ENCODE measurements around the gene FARS2.
"Not testable (repeated sequence)": the region's sequence is repeated elsewhere in the genome, so short reads cannot be mapped to it uniquely, and the experiment has no call there.

FARS2 gene

DNA sequence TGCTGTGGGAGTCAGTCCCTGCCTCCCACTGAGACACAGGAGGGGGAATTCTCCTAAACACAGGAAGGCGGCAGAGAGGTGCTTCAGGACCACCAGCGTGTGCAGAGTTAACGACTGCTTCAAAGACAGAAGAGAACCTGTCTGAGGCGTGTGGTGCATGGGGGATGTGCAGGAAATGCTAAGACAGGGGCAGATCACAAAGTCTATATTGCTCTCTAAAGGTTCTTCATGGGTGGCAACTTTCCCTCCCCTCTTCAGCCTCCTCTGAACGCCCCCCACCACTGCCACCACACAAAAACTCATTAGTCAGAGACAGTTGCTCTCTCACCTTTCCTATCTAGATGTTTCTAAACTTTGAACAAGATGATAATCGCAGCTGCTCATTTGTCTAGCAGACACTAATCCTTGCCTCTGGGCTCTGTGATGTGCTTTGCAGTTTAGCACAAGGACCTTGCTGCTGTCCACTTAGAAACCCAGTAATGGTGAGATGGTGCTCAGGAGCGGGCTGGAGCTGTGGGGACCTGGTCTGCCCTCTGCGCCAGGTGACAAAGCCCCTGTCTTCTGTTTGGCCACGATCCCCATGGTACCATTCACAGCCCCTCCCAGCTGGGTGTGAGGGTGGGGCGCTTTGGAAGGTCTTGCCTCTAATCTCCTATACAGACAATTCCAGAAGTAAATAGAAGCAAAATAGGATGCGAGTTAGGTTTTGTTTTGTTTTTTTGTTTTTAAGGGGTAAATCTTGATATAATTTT lies 525.8 kb downstream of the FARS2 start:
- H3K36me3 Mint-ChIP-seq (ENCODE audit: low read depth): no peaks in the 10 kb centered on the region
- H3K4me1 Mint-ChIP-seq (ENCODE audit: low read depth): peaks cover 20% of the 10 kb centered on the region
- H3K27me3 Mint-ChIP-seq: no peaks in the 10 kb centered on the region
- no peaks in the 10 kb centered on the region for H3K9me3 Mint-ChIP-seq
- H3K4me3 Mint-ChIP-seq: no peak overlapping the region
- no peak overlapping the region for H3K27ac Mint-ChIP-seq

DNA sequence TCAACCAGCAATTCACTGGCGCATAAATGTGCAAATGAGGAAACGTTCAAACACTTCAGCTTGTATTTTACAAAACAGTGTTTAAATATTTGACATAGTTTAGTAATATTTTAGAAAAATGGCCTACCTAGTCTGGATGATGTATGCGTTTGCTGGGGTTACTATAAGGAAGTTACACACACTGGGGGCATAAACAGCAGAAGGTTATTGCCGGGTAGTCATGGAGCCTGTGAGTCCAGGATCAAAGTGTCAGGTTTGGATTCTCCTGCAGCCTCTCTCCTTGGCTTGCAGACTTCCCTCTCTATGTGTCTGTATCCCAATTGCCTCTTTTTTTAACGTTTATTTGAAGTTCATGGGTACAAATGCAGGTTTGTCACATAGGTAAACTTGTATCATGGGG lies 528.1 kb downstream of the FARS2 start:
- not testable (repeated sequence) for H3K4me3 Mint-ChIP-seq; H3K36me3 Mint-ChIP-seq (ENCODE audit: low read depth); H3K27me3 Mint-ChIP-seq; H3K9me3 Mint-ChIP-seq; H3K27ac Mint-ChIP-seq
- H3K4me1 Mint-ChIP-seq (ENCODE audit: low read depth): peaks cover 20% of the 10 kb centered on the region

DNA sequence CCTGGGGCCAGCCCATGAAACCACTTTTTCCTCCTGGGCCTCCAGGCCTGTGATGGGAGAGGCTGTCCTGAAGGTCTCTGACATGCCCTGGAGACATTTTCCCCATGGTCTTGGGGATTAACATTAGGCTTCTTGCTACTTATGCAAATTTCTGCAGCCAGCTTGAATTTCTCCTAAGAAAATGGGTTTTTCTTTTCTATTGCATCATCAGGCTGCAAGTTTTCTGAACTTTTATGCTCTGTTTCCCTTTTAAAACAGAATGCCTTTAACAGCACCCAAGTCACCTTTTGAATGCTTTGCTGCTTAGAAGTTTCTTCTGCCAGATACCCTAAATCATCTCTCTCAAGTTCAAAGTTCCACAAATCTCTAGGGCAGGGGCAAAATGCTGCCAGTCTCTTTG lies 535.2 kb downstream of the FARS2 start:
- not testable (repeated sequence) for H3K27me3 Mint-ChIP-seq; H3K4me1 Mint-ChIP-seq (ENCODE audit: low read depth); H3K27ac Mint-ChIP-seq; H3K4me3 Mint-ChIP-seq; H3K36me3 Mint-ChIP-seq (ENCODE audit: low read depth)
- H3K9me3 Mint-ChIP-seq: peaks cover 13% of the 10 kb centered on the region

DNA sequence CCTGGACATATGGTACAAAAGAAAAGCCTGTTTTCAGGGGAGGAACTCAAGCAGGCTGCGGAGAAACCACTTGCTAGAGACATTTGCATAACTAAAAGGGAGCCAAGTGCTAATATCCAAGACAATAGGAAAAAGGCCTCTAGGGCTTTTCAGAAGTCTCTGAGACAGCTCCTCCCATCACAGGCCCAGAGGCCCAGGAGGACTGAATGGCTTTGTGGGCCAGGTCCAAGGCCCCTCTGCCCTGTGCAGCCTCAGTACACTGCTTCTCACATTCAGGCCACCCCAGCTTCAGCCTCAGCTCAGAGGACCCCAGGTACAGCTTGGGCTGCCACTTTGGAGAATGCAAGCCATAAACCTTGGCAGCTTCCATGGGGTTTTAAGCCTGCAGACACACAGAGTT lies 545.1 kb downstream of the FARS2 start:
- not testable (repeated sequence) for H3K27me3 Mint-ChIP-seq; H3K36me3 Mint-ChIP-seq (ENCODE audit: low read depth); H3K4me3 Mint-ChIP-seq; H3K27ac Mint-ChIP-seq; H3K4me1 Mint-ChIP-seq (ENCODE audit: low read depth)
- H3K9me3 Mint-ChIP-seq: peaks cover 17% of the 10 kb centered on the region

DNA sequence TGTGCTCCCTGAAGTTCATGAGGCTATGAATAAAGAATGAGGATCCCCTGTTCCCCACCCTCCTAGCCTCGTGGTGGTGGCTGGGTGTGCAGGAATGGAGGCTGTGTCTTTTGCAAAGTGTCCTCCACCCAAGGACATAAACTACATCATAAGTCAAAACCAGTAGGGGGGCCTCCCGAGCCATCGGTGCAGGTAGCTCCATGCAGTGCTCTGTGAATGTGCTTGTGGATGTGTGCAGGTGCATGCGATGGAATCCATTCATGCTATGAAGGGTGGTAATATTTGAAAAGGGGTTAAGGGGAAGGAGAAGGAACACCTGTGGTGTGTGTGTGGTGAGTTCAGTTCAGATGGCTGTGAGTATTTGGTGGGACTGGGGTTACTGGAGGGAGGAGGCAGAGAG lies 548.1 kb downstream of the FARS2 start:
- peaks cover 17% of the 10 kb centered on the region for H3K9me3 Mint-ChIP-seq
- H3K36me3 Mint-ChIP-seq (ENCODE audit: low read depth): no peaks in the 10 kb centered on the region
- no peak overlapping the region for H3K4me3 Mint-ChIP-seq
- H3K27me3 Mint-ChIP-seq: no peaks in the 10 kb centered on the region
- no peak overlapping the region for H3K27ac Mint-ChIP-seq
- peaks cover 21% of the 10 kb centered on the region for H3K4me1 Mint-ChIP-seq (ENCODE audit: low read depth)

DNA sequence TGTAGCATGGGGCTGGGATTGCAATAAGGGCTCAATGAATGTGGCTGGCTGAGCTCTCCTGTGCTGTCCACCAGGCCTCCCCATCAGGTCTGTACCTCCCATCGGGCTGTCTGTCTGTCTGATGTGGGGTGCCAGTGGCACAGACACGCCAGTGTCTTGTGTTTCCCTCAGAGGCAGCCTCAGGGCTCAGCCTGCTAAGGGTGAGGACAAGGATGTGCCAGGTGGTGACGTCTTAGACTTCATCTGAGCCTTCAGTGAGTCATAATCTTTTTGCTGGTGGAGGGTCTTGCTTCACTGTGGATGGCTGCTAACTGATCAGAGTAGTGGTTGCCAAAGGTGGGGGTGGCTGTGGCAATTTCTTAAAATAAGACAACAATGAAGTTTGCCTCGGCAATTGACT lies 550.7 kb downstream of the FARS2 start:
- no peaks in the 10 kb centered on the region for H3K36me3 Mint-ChIP-seq (ENCODE audit: low read depth)
- no peak overlapping the region for H3K27ac Mint-ChIP-seq
- peaks cover 3% of the 10 kb centered on the region for H3K9me3 Mint-ChIP-seq
- H3K4me3 Mint-ChIP-seq: no peak overlapping the region
- no peaks in the 10 kb centered on the region for H3K27me3 Mint-ChIP-seq
- H3K4me1 Mint-ChIP-seq (ENCODE audit: low read depth): peaks cover 23% of the 10 kb centered on the region

DNA sequence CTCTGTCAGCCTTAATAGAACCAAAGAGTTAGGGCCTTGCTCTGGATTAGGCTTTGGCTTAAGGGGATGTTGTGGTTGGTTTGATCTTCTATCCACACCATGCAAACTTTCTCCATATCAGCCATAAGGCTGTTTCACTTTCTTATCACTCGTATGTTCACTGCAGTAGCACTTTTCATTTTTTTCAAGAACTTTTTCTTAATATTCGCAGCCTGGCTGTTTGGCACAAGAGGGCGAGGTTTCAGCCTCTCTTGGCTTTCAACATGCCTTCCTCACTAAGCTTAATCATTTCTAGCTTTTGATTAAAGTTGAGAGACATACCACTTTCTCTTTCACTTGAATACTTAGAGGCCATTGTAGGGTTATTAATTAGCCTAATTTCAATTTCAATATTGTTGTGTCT lies 552.3 kb downstream of the FARS2 start:
- Mint-ChIP-seq H3K36me3 (ENCODE audit: low read depth) (no peaks in the 10 kb centered on the region), H3K4me1 (ENCODE audit: low read depth) (peaks cover 23% of the 10 kb centered on the region), H3K4me3 (no peak overlapping the region), H3K27ac (no peak overlapping the region), H3K9me3 (peaks cover 3% of the 10 kb centered on the region), H3K27me3 (no peaks in the 10 kb centered on the region)

DNA sequence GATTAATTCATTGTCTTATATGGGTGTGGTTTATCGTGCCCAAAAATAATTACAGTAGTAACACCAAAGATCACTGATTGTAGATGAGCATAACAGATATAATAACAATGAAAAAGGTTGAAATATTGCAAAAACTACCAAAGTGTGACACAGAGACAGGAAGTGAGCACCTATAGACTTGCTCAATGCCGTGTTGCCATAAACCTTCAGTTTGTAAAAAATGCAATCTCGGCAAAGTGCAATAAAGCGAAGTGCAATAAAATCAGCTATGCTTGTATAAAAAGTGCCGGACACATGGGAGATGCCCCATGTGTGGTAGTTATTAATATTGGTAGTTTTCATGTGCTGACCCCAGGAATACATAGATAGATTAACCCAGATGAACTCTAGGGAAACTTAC lies 552.8 kb downstream of the FARS2 start:
- H3K27me3 Mint-ChIP-seq: no peaks in the 10 kb centered on the region
- peaks cover 23% of the 10 kb centered on the region for H3K4me1 Mint-ChIP-seq (ENCODE audit: low read depth)
- peaks cover 3% of the 10 kb centered on the region for H3K9me3 Mint-ChIP-seq
- no peaks in the 10 kb centered on the region for H3K36me3 Mint-ChIP-seq (ENCODE audit: low read depth)
- no peak overlapping the region for H3K4me3 Mint-ChIP-seq
- H3K27ac Mint-ChIP-seq: no peak overlapping the region

DNA sequence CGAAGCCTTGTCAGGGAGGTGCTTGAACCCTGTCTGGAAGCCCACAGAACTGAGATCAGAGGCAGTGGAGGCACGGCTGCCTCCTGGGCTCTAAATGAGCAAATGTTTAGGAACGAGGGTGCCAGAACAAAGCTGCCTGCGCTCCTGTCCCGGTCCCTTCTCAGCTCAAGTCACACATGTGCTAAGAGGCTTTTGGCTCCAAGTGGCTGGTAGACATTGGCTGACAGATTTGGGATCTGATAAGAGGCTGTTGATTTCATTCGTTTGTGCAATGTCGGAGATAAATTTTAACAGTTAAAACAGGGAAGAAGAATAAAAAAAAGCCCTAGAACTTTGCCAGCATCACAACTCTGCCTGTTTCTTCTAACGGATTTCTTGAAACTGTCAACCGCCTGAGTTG lies 553.6 kb downstream of the FARS2 start:
- Mint-ChIP-seq H3K9me3 (peaks cover 3% of the 10 kb centered on the region), H3K27me3 (no peaks in the 10 kb centered on the region), H3K27ac (no peak overlapping the region), H3K4me1 (ENCODE audit: low read depth) (peaks cover 17% of the 10 kb centered on the region), H3K36me3 (ENCODE audit: low read depth) (no peaks in the 10 kb centered on the region), H3K4me3 (no peak overlapping the region)

DNA sequence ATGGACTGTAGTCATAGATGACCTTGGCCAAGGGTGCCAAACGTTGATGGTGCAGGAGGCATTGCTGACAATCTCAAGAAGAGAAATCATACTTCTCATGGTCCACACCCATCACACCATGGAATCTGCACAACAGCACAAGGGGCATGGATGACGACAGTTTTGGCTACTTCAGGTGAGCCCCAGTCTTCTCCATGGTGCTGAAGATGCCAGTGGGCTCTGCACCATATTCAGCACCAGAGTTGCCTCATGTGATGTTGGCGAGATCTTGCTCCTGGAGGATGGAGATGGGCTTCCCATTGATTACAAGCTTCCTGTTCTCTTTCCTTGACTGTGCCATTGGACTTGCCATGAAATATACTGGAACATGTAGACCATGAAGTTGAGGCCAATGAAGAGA lies 556.6 kb downstream of the FARS2 start:
- Mint-ChIP-seq H3K27me3 (no peaks in the 10 kb centered on the region), H3K27ac (no peak overlapping the region), H3K36me3 (ENCODE audit: low read depth) (no peaks in the 10 kb centered on the region), H3K9me3 (peaks cover 3% of the 10 kb centered on the region), H3K4me1 (ENCODE audit: low read depth) (peaks cover 15% of the 10 kb centered on the region), H3K4me3 (no peak overlapping the region)

DNA sequence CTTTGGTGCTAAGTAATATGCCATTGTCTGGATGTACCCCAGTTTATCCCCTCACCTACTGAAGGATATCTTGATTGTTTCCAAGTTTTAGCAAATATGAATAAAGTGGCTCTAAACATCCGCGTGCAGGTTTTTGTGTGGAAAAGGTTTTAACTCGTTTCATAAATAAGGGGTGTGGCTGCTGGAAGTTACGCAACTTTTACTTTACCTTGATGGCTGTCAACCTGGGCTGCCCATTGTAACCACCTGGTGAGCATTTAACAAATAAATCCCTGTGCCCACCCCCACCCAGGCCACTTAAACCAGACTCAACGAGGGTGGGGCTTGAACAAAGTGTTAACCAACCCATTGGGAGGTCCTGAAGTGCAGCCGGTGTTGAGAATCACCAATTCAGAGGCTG lies 557.6 kb downstream of the FARS2 start:
- Mint-ChIP-seq H3K27ac (no peak overlapping the region), H3K4me3 (no peak overlapping the region), H3K27me3 (no peaks in the 10 kb centered on the region), H3K9me3 (no peaks in the 10 kb centered on the region), H3K36me3 (ENCODE audit: low read depth) (no peaks in the 10 kb centered on the region), H3K4me1 (ENCODE audit: low read depth) (peaks cover 8% of the 10 kb centered on the region)

Data from stimulated activated naive CD8-positive, alpha-beta T cell treated with anti-CD3 and anti-CD28 coated beads, Interleukin-15, Interleukin-2, amounts not matched to agents 100 ng/mL and 50 ng/mL, for 24 hours (primary cell).